Lung (tissue), 16 donors: ENCODE measurements around the gene EXOSC9. TPM values are rescaled to one million over a fixed set of nuclear protein-coding genes. Genes with fewer than 3 reads are reported as not detected.
"Not testable (repeated sequence)": the region's sequence is repeated elsewhere in the genome, so short reads cannot be mapped to it uniquely, and the experiment has no call there.

ENCODE experiments used
- ATAC-seq: fragments of 200-7000 bp; cut with Tn5 transposase; one replicate; pipeline ENCODE4 v1.9.1; 2020; ENCODE audit warnings: moderate number of reproducible peaks; ENCODE audit not compliant: insufficient read depth, low FRiP score
- DNase-seq, 3 donors: peaks; one replicate each; pipeline ENCODE4 v3.0.0-alpha.2; 2013 to 2017
- H3K27ac ChIP-seq, 2 donors: one replicate each; pipeline ENCODE4 v1.5.1; 2013; ENCODE audit warnings: mild to moderate bottlenecking in 2 of 2, moderate library complexity in 2 of 2, control low read depth in 1 of 2, inconsistent platforms in 1 of 2, low read depth in 1 of 2, low read length in 1 of 2
- H3K27me3 ChIP-seq, 3 donors: one replicate each; pipeline ENCODE4 v1.5.1; 2013; ENCODE audit warnings: low read length in 2 of 3; ENCODE audit not compliant: control insufficient read depth in 3 of 3, insufficient read depth in 3 of 3
- H3K36me3 ChIP-seq, 4 donors: one replicate each; pipeline ENCODE4 v1.5.1; 2013; ENCODE audit warnings: low read length in 4 of 4, mild to moderate bottlenecking in 1 of 4, moderate library complexity in 1 of 4; ENCODE audit not compliant: control insufficient read depth in 4 of 4, insufficient read depth in 4 of 4
- H3K4me1 ChIP-seq, 5 donors: one replicate each; pipeline ENCODE4 v1.5.1; 2013; ENCODE audit warnings: low read length in 5 of 5, mild to moderate bottlenecking in 2 of 5, moderate library complexity in 1 of 5; ENCODE audit not compliant: control insufficient read depth in 5 of 5, insufficient read depth in 5 of 5
- H3K4me3 ChIP-seq: one replicate; pipeline ENCODE4 v1.5.1; 2013; ENCODE audit warnings: mild to moderate bottlenecking, control low read depth, moderate library complexity
- H3K9ac ChIP-seq, 2 donors: one replicate each; pipeline ENCODE4 v1.5.1; 2013; ENCODE audit warnings: low read length in 2 of 2, control low read depth in 1 of 2; ENCODE audit not compliant: insufficient read depth in 1 of 2
- H3K9me3 ChIP-seq, 4 donors: one replicate each; pipeline ENCODE4 v1.5.1; 2013; ENCODE audit warnings: low read length in 3 of 4, mild to moderate bottlenecking in 1 of 4, moderate library complexity in 1 of 4; ENCODE audit not compliant: control insufficient read depth in 4 of 4, insufficient read depth in 3 of 4
- WGBS, 2 donors: extraction: QIAGEN DNeasy Blood & Tissue Kit; methylation state at CpG; one replicate each; pipeline ENCODE4 v1.1.7; 2013; 5-methylcytosine and 5-hydroxymethylcytosine counted together
- long read RNA-seq, 5 donors: transcript quantifications; one replicate each; lab custom pipeline, GENCODE V29; 2026
- polyA plus RNA-seq, 2 donors: library from polyadenylated mRNA; stranded (reverse); fragments of 200-250 nt; gene quantifications; one replicate each; pipeline ENCODE4 v1.2.1, GENCODE V29; 2013
- total RNA-seq, 2 donors: library from RNA; depleted of rRNA in 1 of 2; stranded (reverse); fragments of >200 nt in 1 of 2; gene quantifications; one replicate each; pipeline ENCODE4 v1.2.1, GENCODE V29; 2014 to 2021
- TF ChIP-seq, protein P1 (sequence below): IDR thresholded peaks from 2 replicates; pipeline ENCODE4 v1.5.1; 2012; ENCODE audit warnings: mild to moderate bottlenecking; ENCODE audit errors: control extremely low read depth, extremely low read depth
- donor health status: control.
- donor health status: control.
- donor health status: Bipolar disorder and iron deficiency.
- donor health status: healthy.
- donor health status: DM: yes; HTN: yes; CAD: no.

EXOSC9 gene, protein sequence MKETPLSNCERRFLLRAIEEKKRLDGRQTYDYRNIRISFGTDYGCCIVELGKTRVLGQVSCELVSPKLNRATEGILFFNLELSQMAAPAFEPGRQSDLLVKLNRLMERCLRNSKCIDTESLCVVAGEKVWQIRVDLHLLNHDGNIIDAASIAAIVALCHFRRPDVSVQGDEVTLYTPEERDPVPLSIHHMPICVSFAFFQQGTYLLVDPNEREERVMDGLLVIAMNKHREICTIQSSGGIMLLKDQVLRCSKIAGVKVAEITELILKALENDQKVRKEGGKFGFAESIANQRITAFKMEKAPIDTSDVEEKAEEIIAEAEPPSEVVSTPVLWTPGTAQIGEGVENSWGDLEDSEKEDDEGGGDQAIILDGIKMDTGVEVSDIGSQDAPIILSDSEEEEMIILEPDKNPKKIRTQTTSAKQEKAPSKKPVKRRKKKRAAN
- total RNA-seq (10 to 100 TPM; 15.9 to 28.8 TPM), polyA plus RNA-seq (10 to 100 TPM; 21.8 to 30.9 TPM)
- long read RNA-seq, donor 1, transcript EXOSC9-201 (12 exons, 1,481 nt), result major isoform, 11 of 37 reads
- long read RNA-seq, donor 1, partial matches to known transcripts, result 26 of 37 reads
- long read RNA-seq, donor 1, other reads (novel, unspliced or antisense), result 0 of 37 reads
- long read RNA-seq, donor 2, partial matches to known transcripts, result 0 of 4 reads
- long read RNA-seq, donor 2, other reads (novel, unspliced or antisense), result 0 of 4 reads
- long read RNA-seq, donor 3, partial matches to known transcripts, result 5 of 13 reads
- long read RNA-seq, donor 3, other reads (novel, unspliced or antisense), result 5 of 13 reads
- long read RNA-seq, donor 4, partial matches to known transcripts, result 41 of 44 reads
- long read RNA-seq, donor 4, other reads (novel, unspliced or antisense), result 0 of 44 reads
- long read RNA-seq, donor 5, transcript EXOSC9-201 (12 exons, 1,481 nt), result major isoform, 8 of 34 reads
- long read RNA-seq, donor 5, partial matches to known transcripts, result 26 of 34 reads
- long read RNA-seq, donor 5, other reads (novel, unspliced or antisense), result 0 of 34 reads

DNA sequence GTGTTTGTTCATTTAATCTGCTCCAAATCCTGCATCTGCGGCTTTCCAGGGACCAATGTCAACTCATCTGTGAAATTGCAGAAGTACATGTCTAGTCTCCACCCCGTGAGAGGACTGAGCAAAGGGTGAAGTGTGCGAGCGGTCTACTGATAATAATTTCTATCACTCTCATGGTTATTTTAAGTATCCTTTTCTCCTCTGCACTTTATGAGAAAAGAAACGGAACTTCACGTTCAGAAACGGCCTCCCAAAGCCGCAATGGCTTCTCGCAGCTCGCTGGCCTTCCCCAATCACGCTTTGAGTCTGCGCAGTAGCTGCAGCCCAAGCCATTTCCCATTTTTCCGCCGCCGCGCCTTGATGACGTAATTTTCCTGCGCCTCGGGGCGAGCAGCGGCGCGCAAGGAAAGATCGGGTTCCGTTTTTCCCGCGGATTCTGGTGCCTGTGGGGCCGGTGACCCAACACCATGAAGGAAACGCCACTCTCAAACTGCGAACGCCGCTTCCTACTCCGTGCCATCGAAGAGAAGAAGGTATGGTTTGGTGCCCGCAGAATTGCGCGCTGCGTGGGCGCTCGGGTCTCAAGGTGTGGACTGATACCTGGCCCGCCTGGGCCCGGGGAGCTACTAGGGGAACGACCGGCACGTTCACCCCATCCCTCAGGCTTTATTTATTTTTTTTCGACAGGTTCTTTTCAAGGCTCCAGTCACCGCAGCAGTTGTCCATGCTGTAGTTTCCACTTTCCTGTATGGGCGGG is at the start of gene EXOSC9:
Gene EXOSC9, plus strand, starts transcription at position 363 of the 754 bp plus-strand sequence. Its CDS starts 102 bp downstream, at position 465.
- DNase-seq (peak; percentile 96 to 98 (median 98)), ATAC-seq (peak; percentile 90)
- H3K36me3 ChIP-seq, result peaks cover 6 to 26% (median 13%) of the 10 kb centered on the region in 4 donors
- TF ChIP-seq, protein P1, sequence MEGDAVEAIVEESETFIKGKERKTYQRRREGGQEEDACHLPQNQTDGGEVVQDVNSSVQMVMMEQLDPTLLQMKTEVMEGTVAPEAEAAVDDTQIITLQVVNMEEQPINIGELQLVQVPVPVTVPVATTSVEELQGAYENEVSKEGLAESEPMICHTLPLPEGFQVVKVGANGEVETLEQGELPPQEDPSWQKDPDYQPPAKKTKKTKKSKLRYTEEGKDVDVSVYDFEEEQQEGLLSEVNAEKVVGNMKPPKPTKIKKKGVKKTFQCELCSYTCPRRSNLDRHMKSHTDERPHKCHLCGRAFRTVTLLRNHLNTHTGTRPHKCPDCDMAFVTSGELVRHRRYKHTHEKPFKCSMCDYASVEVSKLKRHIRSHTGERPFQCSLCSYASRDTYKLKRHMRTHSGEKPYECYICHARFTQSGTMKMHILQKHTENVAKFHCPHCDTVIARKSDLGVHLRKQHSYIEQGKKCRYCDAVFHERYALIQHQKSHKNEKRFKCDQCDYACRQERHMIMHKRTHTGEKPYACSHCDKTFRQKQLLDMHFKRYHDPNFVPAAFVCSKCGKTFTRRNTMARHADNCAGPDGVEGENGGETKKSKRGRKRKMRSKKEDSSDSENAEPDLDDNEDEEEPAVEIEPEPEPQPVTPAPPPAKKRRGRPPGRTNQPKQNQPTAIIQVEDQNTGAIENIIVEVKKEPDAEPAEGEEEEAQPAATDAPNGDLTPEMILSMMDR, result no peak
- peak within 1 kb of the TSS; percentile 79 to 96 for H3K9ac ChIP-seq
- H3K4me1 ChIP-seq, result peaks cover 0 to 17% (median 0%) of the 10 kb centered on the region in 5 donors
- H3K9me3 ChIP-seq, result no peaks in the 10 kb centered on the region
- no peaks in the 10 kb centered on the region for H3K27me3 ChIP-seq
- H3K4me3 ChIP-seq, result peak within 1 kb of the TSS; percentile 97
- WGBS, 2 donors, result 0% methylated on average over 48 of the region's 48 CpGs
- H3K27ac ChIP-seq, result peak within 1 kb of the TSS; percentile 89 to 94

DNA sequence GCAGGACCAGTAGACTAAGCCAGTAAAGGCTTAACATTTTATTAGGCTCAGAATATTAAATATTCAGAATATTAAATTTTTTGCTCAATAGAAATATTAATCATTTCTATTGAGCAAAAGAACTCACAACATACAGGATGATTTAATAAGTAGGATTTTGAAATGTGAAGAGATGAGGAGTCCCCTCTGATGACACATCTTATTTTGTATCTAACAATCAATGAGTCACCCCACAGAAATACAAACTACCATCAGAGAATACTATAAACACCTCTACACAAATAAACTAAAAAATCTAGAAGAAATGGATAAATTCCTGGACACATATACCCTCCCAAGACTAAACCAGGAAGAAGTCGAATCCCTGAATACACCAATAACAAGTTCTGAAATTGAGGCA is 49.0 kb upstream of the EXOSC9 start:
- WGBS, 2 donors, result 85 to 92% methylated on average over 1 of the region's 1 CpG

DNA sequence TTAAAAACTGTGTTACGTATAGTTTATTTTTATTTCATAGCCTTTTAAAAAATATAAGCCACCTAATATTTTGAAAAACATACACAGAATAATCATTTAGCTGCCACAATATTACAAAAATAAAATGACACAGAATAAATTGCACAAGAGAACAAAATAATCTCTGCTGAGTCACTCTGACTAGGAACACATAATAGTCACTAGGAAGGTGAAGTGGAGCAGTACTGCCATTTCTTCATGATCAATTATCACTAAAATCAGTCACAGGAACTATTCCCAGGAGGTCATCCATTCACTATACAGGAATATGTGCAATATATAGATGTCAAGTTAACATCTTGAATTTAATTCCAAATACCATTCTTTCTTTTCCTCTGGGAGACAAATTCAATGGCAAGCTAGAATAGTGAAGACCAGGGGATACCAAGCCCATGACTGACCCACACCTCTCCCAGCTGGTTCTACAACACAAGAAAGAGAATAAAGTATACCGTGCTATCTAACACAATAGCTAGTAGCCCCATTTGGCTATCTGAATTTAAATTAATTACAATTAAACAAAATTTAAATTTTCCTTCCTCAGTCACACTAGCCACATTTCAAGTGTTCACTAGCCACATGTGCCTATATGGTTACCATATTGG is 42.1 kb upstream of the EXOSC9 start:
- no peaks in the 10 kb centered on the region for H3K9me3 ChIP-seq
- DNase-seq (no peak), ATAC-seq (no peak)
- peaks cover 2 to 13% (median 11%) of the 10 kb centered on the region in 3 donors for H3K27me3 ChIP-seq
- WGBS, 2 donors, result 94 to 97% methylated on average over 2 of the region's 2 CpGs
- no peaks in the 10 kb centered on the region for H3K36me3 ChIP-seq
- no peak overlapping the region for H3K27ac ChIP-seq
- H3K4me1 ChIP-seq, result no peaks in the 10 kb centered on the region
- H3K4me3 ChIP-seq, result no peak overlapping the region
- no peak overlapping the region for H3K9ac ChIP-seq
- TF ChIP-seq, protein P1, result no peak

More for the DNA sequence above, 49.0 kb upstream of the EXOSC9 start:
- H3K36me3 ChIP-seq, DNase-seq, ATAC-seq, H3K27me3 ChIP-seq, H3K4me1 ChIP-seq, H3K9ac ChIP-seq, H3K27ac ChIP-seq, H3K9me3 ChIP-seq, H3K4me3 ChIP-seq: not testable (repeated sequence)
